ENCODE data around the gene NSD1. TPM values are rescaled to one million over a fixed set of nuclear protein-coding genes. Genes with fewer than 3 reads are reported as not detected.

Gene NSD1
- total and polyA plus RNA-seq, 9 of the 15 experiments (the other 6 are each of a cell fraction or from before 2014, with no cell fraction given) = 3.8 to 51.0 (median 24.7) TPM

DNA sequence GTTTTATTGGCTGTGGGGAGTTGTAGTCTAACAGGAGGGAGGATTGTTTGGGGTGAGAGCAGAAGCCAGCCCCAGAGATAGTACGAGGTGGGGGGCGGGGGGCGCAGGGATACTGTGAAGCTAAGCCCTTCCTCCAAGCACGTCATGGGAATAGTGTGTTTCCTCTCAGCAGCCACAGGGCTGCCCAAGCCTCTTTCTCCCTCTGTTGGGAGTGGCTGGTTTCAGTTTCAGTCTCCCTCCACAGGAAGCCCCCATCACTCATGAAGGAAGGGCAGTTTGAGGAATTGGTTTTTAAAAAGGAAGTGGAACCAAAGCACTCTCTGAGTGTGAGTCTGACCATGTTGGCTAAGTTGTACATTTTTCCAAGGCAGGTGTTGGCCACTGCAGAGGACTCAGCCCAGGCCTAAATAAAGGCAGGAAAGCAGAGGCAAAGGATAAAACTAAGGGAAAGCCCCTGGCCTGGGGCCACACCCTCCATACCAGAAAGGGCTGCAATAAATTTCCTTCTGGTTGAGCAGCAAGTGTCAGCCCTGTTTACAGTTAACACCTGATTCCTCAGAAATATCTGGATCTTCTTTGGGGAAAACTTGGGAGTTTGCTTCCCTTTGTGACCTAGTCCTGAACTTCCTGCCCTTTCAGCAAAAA, 166.8 kb downstream of the NSD1 start (continued):
- TF ChIP-seq, protein P1, sequence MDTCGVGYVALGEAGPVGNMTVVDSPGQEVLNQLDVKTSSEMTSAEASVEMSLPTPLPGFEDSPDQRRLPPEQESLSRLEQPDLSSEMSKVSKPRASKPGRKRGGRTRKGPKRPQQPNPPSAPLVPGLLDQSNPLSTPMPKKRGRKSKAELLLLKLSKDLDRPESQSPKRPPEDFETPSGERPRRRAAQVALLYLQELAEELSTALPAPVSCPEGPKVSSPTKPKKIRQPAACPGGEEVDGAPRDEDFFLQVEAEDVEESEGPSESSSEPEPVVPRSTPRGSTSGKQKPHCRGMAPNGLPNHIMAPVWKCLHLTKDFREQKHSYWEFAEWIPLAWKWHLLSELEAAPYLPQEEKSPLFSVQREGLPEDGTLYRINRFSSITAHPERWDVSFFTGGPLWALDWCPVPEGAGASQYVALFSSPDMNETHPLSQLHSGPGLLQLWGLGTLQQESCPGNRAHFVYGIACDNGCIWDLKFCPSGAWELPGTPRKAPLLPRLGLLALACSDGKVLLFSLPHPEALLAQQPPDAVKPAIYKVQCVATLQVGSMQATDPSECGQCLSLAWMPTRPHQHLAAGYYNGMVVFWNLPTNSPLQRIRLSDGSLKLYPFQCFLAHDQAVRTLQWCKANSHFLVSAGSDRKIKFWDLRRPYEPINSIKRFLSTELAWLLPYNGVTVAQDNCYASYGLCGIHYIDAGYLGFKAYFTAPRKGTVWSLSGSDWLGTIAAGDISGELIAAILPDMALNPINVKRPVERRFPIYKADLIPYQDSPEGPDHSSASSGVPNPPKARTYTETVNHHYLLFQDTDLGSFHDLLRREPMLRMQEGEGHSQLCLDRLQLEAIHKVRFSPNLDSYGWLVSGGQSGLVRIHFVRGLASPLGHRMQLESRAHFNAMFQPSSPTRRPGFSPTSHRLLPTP (IDR thresholded peaks at IDR 0.05; ENCODE audit: borderline replicate concordance, extremely low read depth, insufficient read length) = no peak
- TF ChIP-seq FOSL1 (tag; conservative IDR thresholded peaks at IDR 0.05) (no peak), SMARCA4 (IDR thresholded peaks at IDR 0.05) (peak; percentile 50; the same call in 1 of the 2 replicates), SIX5 (IDR thresholded peaks at IDR 0.05; ENCODE audit: borderline replicate concordance in 1 of 2, insufficient read depth in 1 of 2, low read depth in 1 of 2, low read length in 2 of 2) (no peak), RFX1 (IDR thresholded peaks at IDR 0.05) (no peak), ZNF79 (CRISPR knock-in tag; IDR thresholded peaks at IDR 0.05; ENCODE audit: low read depth) (no peak), BRCA1 (IDR thresholded peaks at IDR 0.05) (no peak), BRCA1 (CRISPR knock-in tag; IDR thresholded peaks at IDR 0.05) (no peak), ZBTB7A (IDR thresholded peaks at IDR 0.05; ENCODE audit: borderline replicate concordance, control insufficient read depth, low read depth, low read length) (peak; percentile 94), YBX1 (IDR thresholded peaks at IDR 0.05) (no peak), RFX5 (IDR thresholded peaks at IDR 0.05; ENCODE audit: low read depth, low read length) (no peak), RBFOX2 (IDR thresholded peaks at IDR 0.05; ENCODE audit: low read depth, low read length) (no peak), PTRF (tag; IDR thresholded peaks at IDR 0.05) (no peak), ETV5 (CRISPR knock-in tag; IDR thresholded peaks at IDR 0.05; ENCODE audit: low read depth) (no peak)
- TF ChIP-seq, protein P2, sequence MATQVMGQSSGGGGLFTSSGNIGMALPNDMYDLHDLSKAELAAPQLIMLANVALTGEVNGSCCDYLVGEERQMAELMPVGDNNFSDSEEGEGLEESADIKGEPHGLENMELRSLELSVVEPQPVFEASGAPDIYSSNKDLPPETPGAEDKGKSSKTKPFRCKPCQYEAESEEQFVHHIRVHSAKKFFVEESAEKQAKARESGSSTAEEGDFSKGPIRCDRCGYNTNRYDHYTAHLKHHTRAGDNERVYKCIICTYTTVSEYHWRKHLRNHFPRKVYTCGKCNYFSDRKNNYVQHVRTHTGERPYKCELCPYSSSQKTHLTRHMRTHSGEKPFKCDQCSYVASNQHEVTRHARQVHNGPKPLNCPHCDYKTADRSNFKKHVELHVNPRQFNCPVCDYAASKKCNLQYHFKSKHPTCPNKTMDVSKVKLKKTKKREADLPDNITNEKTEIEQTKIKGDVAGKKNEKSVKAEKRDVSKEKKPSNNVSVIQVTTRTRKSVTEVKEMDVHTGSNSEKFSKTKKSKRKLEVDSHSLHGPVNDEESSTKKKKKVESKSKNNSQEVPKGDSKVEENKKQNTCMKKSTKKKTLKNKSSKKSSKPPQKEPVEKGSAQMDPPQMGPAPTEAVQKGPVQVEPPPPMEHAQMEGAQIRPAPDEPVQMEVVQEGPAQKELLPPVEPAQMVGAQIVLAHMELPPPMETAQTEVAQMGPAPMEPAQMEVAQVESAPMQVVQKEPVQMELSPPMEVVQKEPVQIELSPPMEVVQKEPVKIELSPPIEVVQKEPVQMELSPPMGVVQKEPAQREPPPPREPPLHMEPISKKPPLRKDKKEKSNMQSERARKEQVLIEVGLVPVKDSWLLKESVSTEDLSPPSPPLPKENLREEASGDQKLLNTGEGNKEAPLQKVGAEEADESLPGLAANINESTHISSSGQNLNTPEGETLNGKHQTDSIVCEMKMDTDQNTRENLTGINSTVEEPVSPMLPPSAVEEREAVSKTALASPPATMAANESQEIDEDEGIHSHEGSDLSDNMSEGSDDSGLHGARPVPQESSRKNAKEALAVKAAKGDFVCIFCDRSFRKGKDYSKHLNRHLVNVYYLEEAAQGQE (IDR thresholded peaks at IDR 0.05; ENCODE audit: borderline replicate concordance) = peak; percentile 4; the same call in 1 of the 2 replicates
- TF ChIP-seq, protein P2 (CRISPR knock-in tag; IDR thresholded peaks at IDR 0.05; ENCODE audit: low read depth) = no peak

Measured in K562 (cell line).